ENCODE measurements around the gene CLCN7. TPM values are rescaled to one million over a fixed set of nuclear protein-coding genes. Genes with fewer than 3 reads are reported as not detected.

CLCN7 gene
- total RNA-seq, 1 experiment from 2014 or later = 64.0 TPM

GRCh38 chr16:1437606-1438005, 37.2 kb downstream of the CLCN7 start:
- no peaks in the 10 kb centered on the region for H3K79me2 ChIP-seq (ENCODE audit: insufficient read depth, low read length)
- no peak overlapping the region for H3K4me2 ChIP-seq (ENCODE audit: low read length)
- ATAC-seq (no peak), DNase-seq (ENCODE audit: low read depth, low spot score) (no peak)
- TF ChIP-seq CTCF (IDR thresholded peaks at IDR 0.05 in 2 of 3, conservative IDR thresholded peaks at IDR 0.05 in 1 of 3; ENCODE audit: borderline replicate concordance in 1 of 3, insufficient read depth in 1 of 3, low read depth in 2 of 3, low read length in 2 of 3) (no peak), ZFX (IDR thresholded peaks at IDR 0.05) (no peak), SP1 (IDR thresholded peaks at IDR 0.05; ENCODE audit: low read depth) (no peak), CBX3 (IDR thresholded peaks at IDR 0.05; ENCODE audit: low read depth) (no peak), RAD21 (IDR thresholded peaks at IDR 0.05; ENCODE audit: low read depth) (no peak), ELF1 (IDR thresholded peaks at IDR 0.05; ENCODE audit: borderline replicate concordance, low read depth) (no peak), JUND (IDR thresholded peaks at IDR 0.05) (no peak), CEBPB (IDR thresholded peaks at IDR 0.05; ENCODE audit: low read depth) (no peak), EZH2phosphoT487 (IDR thresholded peaks at IDR 0.05; ENCODE audit: borderline replicate concordance) (no peak), EGR1 (IDR thresholded peaks at IDR 0.05; ENCODE audit: low read depth) (no peak)
- TF ChIP-seq, protein P1, sequence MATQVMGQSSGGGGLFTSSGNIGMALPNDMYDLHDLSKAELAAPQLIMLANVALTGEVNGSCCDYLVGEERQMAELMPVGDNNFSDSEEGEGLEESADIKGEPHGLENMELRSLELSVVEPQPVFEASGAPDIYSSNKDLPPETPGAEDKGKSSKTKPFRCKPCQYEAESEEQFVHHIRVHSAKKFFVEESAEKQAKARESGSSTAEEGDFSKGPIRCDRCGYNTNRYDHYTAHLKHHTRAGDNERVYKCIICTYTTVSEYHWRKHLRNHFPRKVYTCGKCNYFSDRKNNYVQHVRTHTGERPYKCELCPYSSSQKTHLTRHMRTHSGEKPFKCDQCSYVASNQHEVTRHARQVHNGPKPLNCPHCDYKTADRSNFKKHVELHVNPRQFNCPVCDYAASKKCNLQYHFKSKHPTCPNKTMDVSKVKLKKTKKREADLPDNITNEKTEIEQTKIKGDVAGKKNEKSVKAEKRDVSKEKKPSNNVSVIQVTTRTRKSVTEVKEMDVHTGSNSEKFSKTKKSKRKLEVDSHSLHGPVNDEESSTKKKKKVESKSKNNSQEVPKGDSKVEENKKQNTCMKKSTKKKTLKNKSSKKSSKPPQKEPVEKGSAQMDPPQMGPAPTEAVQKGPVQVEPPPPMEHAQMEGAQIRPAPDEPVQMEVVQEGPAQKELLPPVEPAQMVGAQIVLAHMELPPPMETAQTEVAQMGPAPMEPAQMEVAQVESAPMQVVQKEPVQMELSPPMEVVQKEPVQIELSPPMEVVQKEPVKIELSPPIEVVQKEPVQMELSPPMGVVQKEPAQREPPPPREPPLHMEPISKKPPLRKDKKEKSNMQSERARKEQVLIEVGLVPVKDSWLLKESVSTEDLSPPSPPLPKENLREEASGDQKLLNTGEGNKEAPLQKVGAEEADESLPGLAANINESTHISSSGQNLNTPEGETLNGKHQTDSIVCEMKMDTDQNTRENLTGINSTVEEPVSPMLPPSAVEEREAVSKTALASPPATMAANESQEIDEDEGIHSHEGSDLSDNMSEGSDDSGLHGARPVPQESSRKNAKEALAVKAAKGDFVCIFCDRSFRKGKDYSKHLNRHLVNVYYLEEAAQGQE (IDR thresholded peaks at IDR 0.05; ENCODE audit: low read depth) = no peak
- TF ChIP-seq, protein P2, sequence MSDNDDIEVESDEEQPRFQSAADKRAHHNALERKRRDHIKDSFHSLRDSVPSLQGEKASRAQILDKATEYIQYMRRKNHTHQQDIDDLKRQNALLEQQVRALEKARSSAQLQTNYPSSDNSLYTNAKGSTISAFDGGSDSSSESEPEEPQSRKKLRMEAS (IDR thresholded peaks at IDR 0.05) = no peak
- no peaks in the 10 kb centered on the region for H3K4me1 ChIP-seq (ENCODE audit: control insufficient read depth in 1 of 2, insufficient read depth in 2 of 2, low read length in 2 of 2)
- BruUV-seq (replicated peaks) = no TSS peak
- H3K9me2 ChIP-seq (ENCODE audit: insufficient read depth) = no peaks in the 10 kb centered on the region
- intact Hi-C loops (cut with micrococcal nuclease) = no loop called here
- no peak overlapping the region for H2AFZ ChIP-seq (ENCODE audit: low read depth, low read length, poor library complexity, severe bottlenecking)
- ChIA-PET POLR2A (no interaction called here), RAD21 (ENCODE audit: low non-redundant PET in 1 of 2, low total read pairs in 2 of 2, uncharacterized antibody in 2 of 2, unreplicated experiment in 2 of 2) (no interaction called here), CTCF (no interaction called here)
- H3K27ac ChIP-seq (ENCODE audit: low read depth, low read length) = no peak overlapping the region
- H3K4me3 ChIP-seq (replicated peaks in 1 of 2; ENCODE audit: low read depth in 1 of 2, low read length in 2 of 2) = no peak overlapping the region
- H3K9ac ChIP-seq (ENCODE audit: low read length) = no peak overlapping the region
- no peaks in the 10 kb centered on the region for H4K20me1 ChIP-seq (ENCODE audit: insufficient read depth)
- H3K9me3 ChIP-seq (ENCODE audit: control insufficient read depth in 1 of 2, insufficient read depth in 1 of 2, low read depth in 1 of 2, low read length in 2 of 2) = no peaks in the 10 kb centered on the region
- no peaks in the 10 kb centered on the region for H3K27me3 ChIP-seq (ENCODE audit: insufficient read depth, low read length)
- no peaks in the 10 kb centered on the region for H3K36me3 ChIP-seq (ENCODE audit: control insufficient read depth in 1 of 2, insufficient read depth in 2 of 2, low read length in 2 of 2)
